GM12878 (cell line): ENCODE data around the gene SALL1. TPM values are rescaled to one million over a fixed set of nuclear protein-coding genes. Genes with fewer than 3 reads are reported as not detected.

ENCODE experiments used
- ATAC-seq: fragments of 200-7000 bp; cut with Tn5 transposase; 3 replicates; pipeline ENCODE4 v1.9.1; 2020; ENCODE audit warnings: mild to moderate bottlenecking, moderate library complexity
- BruUV-seq: library from RNA; stranded (reverse); fragments of 400-500 nt; replicated peaks from 2 replicates; lab custom pipeline; 2021; lab: Mats Ljungman, UMichigan
- CTCF ChIA-PET: fragments of 300-600 bp; sonication (Branson Sonifier 250); formaldehyde crosslinking; extraction: SDS; loops from one replicate; lab custom pipeline; 2021; ENCODE audit warnings: inconsistent platforms; lab: Yijun Ruan, JAX
- POLR2A ChIA-PET: fragments of 350-600 bp; formaldehyde crosslinking; extraction: SDS; loops from one replicate; lab custom pipeline; 2021; ENCODE audit warnings: inconsistent platforms; lab: Charles Lee
- RAD21 ChIA-PET: fragments of 300-600 bp; sonication (Branson Sonifier 250); formaldehyde crosslinking; loops from one replicate; lab custom pipeline; 2023; ENCODE audit warnings: antibody characterized with exemption; ENCODE audit not compliant: unreplicated experiment; lab: Charles Lee
- SMC1A ChIA-PET: fragments of 300-600 bp; sonication (Branson Sonifier 250); formaldehyde crosslinking; loops from one replicate; lab custom pipeline; 2023; ENCODE audit not compliant: unreplicated experiment, uncharacterized antibody; lab: Charles Lee
- DNase-seq: peaks from one replicate; pipeline ENCODE4 v3.0.0-alpha.2; 2011; ENCODE audit warnings: low read depth, low spot score
- FAIRE-seq: peaks from 3 replicates; lab custom pipeline; 2011; peaks lifted over from hg19 to GRCh38; lab: Jason Lieb, UNC
- H2AFZ ChIP-seq: 2 replicates; pipeline ENCODE4 v1.6.0; 2011; ENCODE audit warnings: low read depth, low read length, control low read depth; ENCODE audit not compliant: control insufficient read depth
- H3K27ac ChIP-seq: 2 replicates; pipeline ENCODE4 v1.5.1; 2011; ENCODE audit warnings: control low read depth; ENCODE audit not compliant: control insufficient read depth, insufficient read depth
- H3K27me3 ChIP-seq, 2 experiments: replicated peaks in 1 of 2; 2 replicates each; pipeline versions ENCODE4 v1.6.0 to v1.6.1; 2011; ENCODE audit warnings: low read length in 1 of 2; ENCODE audit not compliant: control insufficient read depth in 2 of 2, insufficient read depth in 2 of 2
- H3K36me3 ChIP-seq, 2 experiments: 2 replicates each; pipeline ENCODE4 v1.5.1; 2011; ENCODE audit warnings: low read length in 1 of 2; ENCODE audit not compliant: control insufficient read depth in 2 of 2, insufficient read depth in 2 of 2
- H3K4me1 ChIP-seq: 2 replicates; pipeline ENCODE4 v1.6.1; 2011; ENCODE audit warnings: mild to moderate bottlenecking, low read length, moderate library complexity, mixed read lengths; ENCODE audit not compliant: control insufficient read depth, insufficient read depth
- H3K4me2 ChIP-seq: 2 replicates; pipeline ENCODE4 v1.6.0; 2011; ENCODE audit warnings: control low read depth; ENCODE audit not compliant: control insufficient read depth, insufficient read depth
- H3K4me3 ChIP-seq: fragments of 200-600 bp; sonication (generic); 2 replicates; pipeline ENCODE4 v1.5.1; 2016
- H3K79me2 ChIP-seq: 2 replicates; pipeline ENCODE4 v1.6.0; 2011; ENCODE audit warnings: low read length; ENCODE audit not compliant: control insufficient read depth, insufficient read depth
- H3K9ac ChIP-seq: 2 replicates; pipeline ENCODE4 v1.8.0; 2011; ENCODE audit warnings: low read length, control low read depth, mixed read lengths; ENCODE audit not compliant: control insufficient read depth, insufficient read depth
- H3K9me3 ChIP-seq: replicated peaks from 3 replicates; pipeline ENCODE4 v1.5.1; 2011; ENCODE audit warnings: mild to moderate bottlenecking, low read length; ENCODE audit not compliant: control insufficient read depth, insufficient read depth
- H4K20me1 ChIP-seq: 2 replicates; pipeline ENCODE4 v1.6.0; 2011; ENCODE audit not compliant: control insufficient read depth, insufficient read depth
- ATF2 ChIP-seq: IDR thresholded peaks from 2 replicates; pipeline ENCODE4 v1.6.1; 2012; ENCODE audit warnings: low read length, inconsistent platforms
- BHLHE40 ChIP-seq, 2 experiments: fragments of 450-650 bp in 1 of 2; IDR thresholded peaks; 2 replicates each; pipeline ENCODE4 v1.6.1; 2011 to 2017; ENCODE audit warnings: low read depth in 2 of 2, borderline replicate concordance in 1 of 2, improper control_type of control experiment in 1 of 2, low read length in 1 of 2, mild to moderate bottlenecking in 1 of 2
- CTCF ChIP-seq, 3 experiments: IDR thresholded peaks in 2 of 3; conservative IDR thresholded peaks in 1 of 3; 2 replicates each; pipeline ENCODE4 v1.5.1; 2011; ENCODE audit warnings: low read depth in 3 of 3, low read length in 3 of 3, mild to moderate bottlenecking in 3 of 3, control low read depth in 2 of 3, moderate library complexity in 2 of 3, inconsistent platforms in 1 of 3, mixed read lengths in 1 of 3; ENCODE audit not compliant: control insufficient read depth in 2 of 3, insufficient read depth in 1 of 3; ENCODE audit errors: extremely low read depth in 1 of 3
- EZH2 ChIP-seq: IDR thresholded peaks from 2 replicates; pipeline ENCODE4 v1.6.1; 2012; ENCODE audit warnings: low read depth, mild to moderate bottlenecking, control low read depth, inconsistent platforms, low read length, borderline replicate concordance; ENCODE audit not compliant: control insufficient read depth
- FOS ChIP-seq: IDR thresholded peaks from 3 replicates; pipeline ENCODE4 v1.6.1; 2011; ENCODE audit warnings: borderline replicate concordance; ENCODE audit not compliant: insufficient read length; ENCODE audit errors: extremely low read depth
- FOXK2 ChIP-seq: fragments of 450-650 bp; IDR thresholded peaks from 2 replicates; pipeline ENCODE4 v1.6.1; 2017; ENCODE audit warnings: mild to moderate bottlenecking, moderate library complexity
- GATAD2B ChIP-seq: fragments of 450-650 bp; conservative IDR thresholded peaks from 2 replicates; pipeline ENCODE4 v1.6.1; 2017; ENCODE audit warnings: low read depth, mild to moderate bottlenecking, moderate library complexity
- MEF2A ChIP-seq: IDR thresholded peaks from 2 replicates; pipeline ENCODE4 v1.6.1; 2011; ENCODE audit warnings: low read depth, mild to moderate bottlenecking, low read length, moderate library complexity; ENCODE audit not compliant: insufficient read depth
- SREBF1 ChIP-seq: IDR thresholded peaks from 2 replicates; pipeline ENCODE4 v1.6.1; 2012; ENCODE audit warnings: mild to moderate bottlenecking, low read length
- ZBED1 ChIP-seq: IDR thresholded peaks from 2 replicates; pipeline ENCODE4 v1.6.1; 2016; ENCODE audit warnings: borderline replicate concordance
- ZBTB4 ChIP-seq: fragments of 450-650 bp; formaldehyde crosslinking; IDR thresholded peaks from 2 replicates; pipeline ENCODE4 v1.4.0; 2022; ENCODE audit warnings: mild to moderate bottlenecking, moderate library complexity
- WGBS: methylation state at CpG from one replicate; pipeline ENCODE4 v1.1.6; 2016; ENCODE audit warnings: low lambda C conversion rate; ENCODE audit not compliant: insufficient replicate concordance, insufficient coverage; ENCODE audit errors: missing lambda C conversion rate; 5-methylcytosine and 5-hydroxymethylcytosine counted together
- in situ Hi-C: fragments of 300-500 bp; cut with MboI; formaldehyde crosslinking; loops from 9 replicates; pipeline ENCODE4 v1.14.3; 2018; ENCODE audit warnings: mixed read lengths
- intact Hi-C: fragments of 100-400 bp; cut with micrococcal nuclease; formaldehyde crosslinking; loops from one replicate; pipeline ENCODE4 v1.14.2; 2022; ENCODE audit not compliant: unreplicated experiment
- polyA plus RNA-seq, 11 experiments: library from polyadenylated mRNA; depleted of rRNA in 4 of 11; unstranded in 6 of 11; stranded (reverse) in 5 of 11; fragments of >200 nt; fragmentation: Nextera tagmentation in 4 of 11; fragmentation: Illumina TruSeq in 1 of 11; extraction: Ambion mirVana in 4 of 11; extraction: Trizol in 1 of 11; gene quantifications; 1 replicate in 1 of 11; 2 replicates in 10 of 11; pipeline versions ENCODE4 v1.2.1 to v1.2.3, GENCODE V29; 2011 to 2016; ENCODE audit warnings: inconsistent platforms in 2 of 11, missing spikeins in 2 of 11, low read depth in 1 of 11
- total RNA-seq, 4 experiments: library from RNA; depleted of rRNA in 3 of 4; stranded (reverse); fragments of >200 nt in 3 of 4; fragmentation: Illumina TruSeq in 1 of 4; extraction: Trizol in 1 of 4; gene quantifications; 2 replicates each; pipeline versions ENCODE4 v1.2.1 to v1.2.3, GENCODE V29; 2013 to 2021

SALL1 gene
- total and polyA plus RNA-seq, 10 of the 15 experiments (the other 5 are each of a cell fraction or from before 2014, with no cell fraction given), result 0.01 to 0.08 (median 0.03) TPM; not detected in 6

GRCh38 chr16:51124896-51125295, 26.2 kb downstream of the SALL1 start:
- ChIA-PET CTCF (no interaction called here), POLR2A (no interaction called here), RAD21 (no interaction called here), SMC1A (no interaction called here)
- intact Hi-C loops (no loop called here), in situ Hi-C loops (no loop called here)
- no peak overlapping the region for H3K4me2 ChIP-seq
- no peak overlapping the region for H3K4me3 ChIP-seq
- H3K4me1 ChIP-seq, result no peaks in the 10 kb centered on the region
- no peak for DNase-seq
- H2AFZ ChIP-seq, result no peak overlapping the region
- no peaks in the 10 kb centered on the region for H3K9me3 ChIP-seq
- H4K20me1 ChIP-seq, result no peaks in the 10 kb centered on the region
- no peaks in the 10 kb centered on the region for H3K79me2 ChIP-seq
- no peak overlapping the region for H3K9ac ChIP-seq
- no peaks in the 10 kb centered on the region for H3K36me3 ChIP-seq
- ATAC-seq, result no peak
- H3K27me3 ChIP-seq, result no peaks in the 10 kb centered on the region; a peak in 2 of 4 replicates
- no peak overlapping the region for H3K27ac ChIP-seq
- FAIRE-seq, result no peak
- BruUV-seq, result no TSS peak
- WGBS, result 0% methylated on average over 3 of the region's 3 CpGs
- no peak for TF ChIP-seq CTCF (IDR thresholded peaks at IDR 0.05 in 2 of 3, conservative IDR thresholded peaks at IDR 0.05 in 1 of 3; ENCODE audit: control insufficient read depth in 2 of 3, extremely low read depth in 1 of 3, insufficient read depth in 1 of 3, low read depth in 3 of 3, low read length in 3 of 3)

GRCh38 chr16:51121850-51122249, 29.2 kb downstream of the SALL1 start:
- RAD21 ChIA-PET, result no interaction called here
- POLR2A ChIA-PET, result no interaction called here
- in situ Hi-C loops, result no loop called here
- BruUV-seq, result no TSS peak
- FAIRE-seq (no peak), ATAC-seq (no peak), DNase-seq (no peak)
- no peak overlapping the region for H3K9ac ChIP-seq
- CTCF ChIA-PET, result no interaction called here
- no peaks in the 10 kb centered on the region for H3K79me2 ChIP-seq
- no peaks in the 10 kb centered on the region for H3K36me3 ChIP-seq
- intact Hi-C loops, result no loop called here
- no peak overlapping the region for H2AFZ ChIP-seq
- no peak overlapping the region for H3K4me3 ChIP-seq
- WGBS, result 6% methylated on average over 7 of the region's 7 CpGs
- no peak overlapping the region for H3K27ac ChIP-seq
- H3K27me3 ChIP-seq, result no peaks in the 10 kb centered on the region; a peak in 2 of 4 replicates
- no peaks in the 10 kb centered on the region for H3K9me3 ChIP-seq
- H4K20me1 ChIP-seq, result no peaks in the 10 kb centered on the region
- H3K4me2 ChIP-seq, result no peak overlapping the region
- no peaks in the 10 kb centered on the region for H3K4me1 ChIP-seq
- SMC1A ChIA-PET, result no interaction called here
- no peak for TF ChIP-seq ZBED1
- TF ChIP-seq GATAD2B, result no peak
- TF ChIP-seq SREBF1, result no peak
- TF ChIP-seq EZH2, result no peak
- TF ChIP-seq MEF2A, result no peak
- TF ChIP-seq ZBTB4 (CRISPR knock-in tag), result no peak
- no peak for TF ChIP-seq FOS
- no peak for TF ChIP-seq BHLHE40 (IDR thresholded peaks at IDR 0.05; ENCODE audit: borderline replicate concordance in 1 of 2, low read depth in 2 of 2, low read length in 1 of 2)
- no peak for TF ChIP-seq FOXK2
- no peak for TF ChIP-seq ATF2
